Measurements from ENCODE around the gene TJAP1. TPM values are rescaled to one million over a fixed set of nuclear protein-coding genes. Genes with fewer than 3 reads are reported as not detected.

The TJAP1 gene
- total and polyA plus RNA-seq, 4 donors = 21.7 to 29.5 (median 23.4) TPM

GRCh38 chr6:43476746-43477145, 624 bp upstream of the TJAP1 start:
- peak overlapping the region in 1 of 2 donors; percentile 52 for H3K27ac ChIP-seq (ENCODE audit: low read depth in 1 of 2, low read length in 1 of 2)
- no peaks in the 10 kb centered on the region for H3K27me3 ChIP-seq (ENCODE audit: control insufficient read depth in 3 of 3, insufficient read depth in 3 of 3, low read length in 2 of 3)
- H3K36me3 ChIP-seq (ENCODE audit: control insufficient read depth in 4 of 4, insufficient read depth in 4 of 4, low read length in 4 of 4) = peaks cover 0 to 2% (median 0%) of the 10 kb centered on the region in 4 donors
- no peaks in the 10 kb centered on the region for H3K9me3 ChIP-seq (ENCODE audit: control insufficient read depth in 4 of 4, insufficient read depth in 3 of 4, low read length in 3 of 4)
- no peak overlapping the region for H3K4me3 ChIP-seq
- H3K4me1 ChIP-seq (ENCODE audit: control insufficient read depth in 5 of 5, insufficient read depth in 5 of 5, low read length in 5 of 5) = peaks cover 7 to 17% (median 10%) of the 10 kb centered on the region in 5 donors
- TF ChIP-seq CTCF (IDR thresholded peaks at IDR 0.05; ENCODE audit: control extremely low read depth, extremely low read depth) = no peak
- no peak for ATAC-seq (ENCODE audit: insufficient read depth, low FRiP score)
- DNase-seq = no peak
- H3K9ac ChIP-seq (ENCODE audit: insufficient read depth in 1 of 2, low read length in 2 of 2) = peak overlapping the region in 1 of 2 donors; percentile 65
- 21 to 37% methylated on average over 2 of the region's 2 CpGs for WGBS, 2 donors

GRCh38 chr6:43478008-43478372, 620 bp downstream of the TJAP1 start:
- WGBS, 2 donors = 18 to 20% methylated on average over 3 of the region's 3 CpGs
- Histone ChIP-seq H3K36me3 (ENCODE audit: control insufficient read depth in 4 of 4, insufficient read depth in 4 of 4, low read length in 4 of 4) (peaks cover 0 to 2% (median under 1%) of the 10 kb centered on the region in 4 donors), H3K27me3 (ENCODE audit: control insufficient read depth in 3 of 3, insufficient read depth in 3 of 3, low read length in 2 of 3) (no peaks in the 10 kb centered on the region), H3K9me3 (ENCODE audit: control insufficient read depth in 4 of 4, insufficient read depth in 3 of 4, low read length in 3 of 4) (no peaks in the 10 kb centered on the region), H3K27ac (ENCODE audit: low read depth in 1 of 2, low read length in 1 of 2) (peak overlapping the region in 1 of 2 donors; percentile 69), H3K4me3 (peak overlapping the region; percentile 68), H3K9ac (ENCODE audit: insufficient read depth in 1 of 2, low read length in 2 of 2) (peak overlapping the region; percentile 66 to 91), H3K4me1 (ENCODE audit: control insufficient read depth in 5 of 5, insufficient read depth in 5 of 5, low read length in 5 of 5) (peaks cover 7 to 17% (median 10%) of the 10 kb centered on the region in 5 donors)
- DNase-seq (no peak), ATAC-seq (ENCODE audit: insufficient read depth, low FRiP score) (no peak)
- no peak for TF ChIP-seq CTCF (IDR thresholded peaks at IDR 0.05; ENCODE audit: control extremely low read depth, extremely low read depth)

GRCh38 chr6:43481075-43481474, 3.7 kb downstream of the TJAP1 start:
- no peaks in the 10 kb centered on the region for H3K9me3 ChIP-seq (ENCODE audit: control insufficient read depth in 4 of 4, insufficient read depth in 3 of 4, low read length in 3 of 4)
- peaks cover 7 to 17% (median 10%) of the 10 kb centered on the region in 5 donors for H3K4me1 ChIP-seq (ENCODE audit: control insufficient read depth in 5 of 5, insufficient read depth in 5 of 5, low read length in 5 of 5)
- DNase-seq (no peak), ATAC-seq (ENCODE audit: insufficient read depth, low FRiP score) (no peak)
- no peak for TF ChIP-seq CTCF (IDR thresholded peaks at IDR 0.05; ENCODE audit: control extremely low read depth, extremely low read depth)
- H3K4me3 ChIP-seq = no peak overlapping the region
- H3K36me3 ChIP-seq (ENCODE audit: control insufficient read depth in 4 of 4, insufficient read depth in 4 of 4, low read length in 4 of 4) = peaks cover 0 to 2% (median under 1%) of the 10 kb centered on the region in 4 donors
- WGBS, 2 donors = 89 to 91% methylated on average over 2 of the region's 2 CpGs
- H3K27ac ChIP-seq (ENCODE audit: low read depth in 1 of 2, low read length in 1 of 2) = no peak overlapping the region
- no peaks in the 10 kb centered on the region for H3K27me3 ChIP-seq (ENCODE audit: control insufficient read depth in 3 of 3, insufficient read depth in 3 of 3, low read length in 2 of 3)
- H3K9ac ChIP-seq (ENCODE audit: insufficient read depth in 1 of 2, low read length in 2 of 2) = no peak overlapping the region

Data from lung (tissue), 12 donors.